D721Med (cell line): ENCODE measurements around the gene KDM6A.
"Not testable (repeated sequence)": the region's sequence is repeated elsewhere in the genome, so short reads cannot be mapped to it uniquely, and the experiment has no call there.

Experiments
- DNase-seq: peaks from one replicate; pipeline ENCODE4 v3.0.0; 2011; ENCODE audit warnings: low spot score; ENCODE audit not compliant: insufficient read length
- FAIRE-seq: peaks from 2 replicates; lab custom pipeline; 2011; peaks lifted over from hg19 to GRCh38; lab: Jason Lieb, UNC
- TF ChIP-seq, protein P1 (sequence below): IDR thresholded peaks from 2 replicates; pipeline ENCODE4 v1.5.1; 2012; ENCODE audit warnings: mild to moderate bottlenecking, control low read depth; ENCODE audit not compliant: insufficient read depth; ENCODE audit errors: missing control alignments

The KDM6A gene

GRCh38 chrX:44844204-44844603 is 28.8 kb upstream of the KDM6A start:
- no peak for FAIRE-seq
- DNase-seq = no peak
- TF ChIP-seq, protein P1, sequence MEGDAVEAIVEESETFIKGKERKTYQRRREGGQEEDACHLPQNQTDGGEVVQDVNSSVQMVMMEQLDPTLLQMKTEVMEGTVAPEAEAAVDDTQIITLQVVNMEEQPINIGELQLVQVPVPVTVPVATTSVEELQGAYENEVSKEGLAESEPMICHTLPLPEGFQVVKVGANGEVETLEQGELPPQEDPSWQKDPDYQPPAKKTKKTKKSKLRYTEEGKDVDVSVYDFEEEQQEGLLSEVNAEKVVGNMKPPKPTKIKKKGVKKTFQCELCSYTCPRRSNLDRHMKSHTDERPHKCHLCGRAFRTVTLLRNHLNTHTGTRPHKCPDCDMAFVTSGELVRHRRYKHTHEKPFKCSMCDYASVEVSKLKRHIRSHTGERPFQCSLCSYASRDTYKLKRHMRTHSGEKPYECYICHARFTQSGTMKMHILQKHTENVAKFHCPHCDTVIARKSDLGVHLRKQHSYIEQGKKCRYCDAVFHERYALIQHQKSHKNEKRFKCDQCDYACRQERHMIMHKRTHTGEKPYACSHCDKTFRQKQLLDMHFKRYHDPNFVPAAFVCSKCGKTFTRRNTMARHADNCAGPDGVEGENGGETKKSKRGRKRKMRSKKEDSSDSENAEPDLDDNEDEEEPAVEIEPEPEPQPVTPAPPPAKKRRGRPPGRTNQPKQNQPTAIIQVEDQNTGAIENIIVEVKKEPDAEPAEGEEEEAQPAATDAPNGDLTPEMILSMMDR = no peak

DNA sequence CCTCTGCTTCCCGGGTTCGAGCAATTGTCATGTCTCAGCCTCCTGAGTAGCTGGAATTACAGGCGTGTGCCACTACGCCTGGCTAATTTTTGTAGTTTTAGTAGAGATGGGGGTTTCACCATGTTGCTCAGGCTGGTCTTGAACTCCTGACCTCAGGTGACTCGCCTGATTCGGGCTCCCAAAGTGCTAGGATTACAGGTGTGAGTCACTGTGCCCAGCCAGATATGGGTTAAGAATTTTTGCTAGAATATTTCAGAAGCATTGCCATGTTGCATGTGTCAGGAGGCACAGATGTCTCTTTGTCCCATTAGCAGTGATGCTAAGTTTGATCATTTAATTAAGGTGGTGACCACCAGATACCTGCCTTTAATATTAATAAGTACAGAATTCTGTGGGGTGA is 22.1 kb upstream of the KDM6A start:
- not testable (repeated sequence) for FAIRE-seq

DNA sequence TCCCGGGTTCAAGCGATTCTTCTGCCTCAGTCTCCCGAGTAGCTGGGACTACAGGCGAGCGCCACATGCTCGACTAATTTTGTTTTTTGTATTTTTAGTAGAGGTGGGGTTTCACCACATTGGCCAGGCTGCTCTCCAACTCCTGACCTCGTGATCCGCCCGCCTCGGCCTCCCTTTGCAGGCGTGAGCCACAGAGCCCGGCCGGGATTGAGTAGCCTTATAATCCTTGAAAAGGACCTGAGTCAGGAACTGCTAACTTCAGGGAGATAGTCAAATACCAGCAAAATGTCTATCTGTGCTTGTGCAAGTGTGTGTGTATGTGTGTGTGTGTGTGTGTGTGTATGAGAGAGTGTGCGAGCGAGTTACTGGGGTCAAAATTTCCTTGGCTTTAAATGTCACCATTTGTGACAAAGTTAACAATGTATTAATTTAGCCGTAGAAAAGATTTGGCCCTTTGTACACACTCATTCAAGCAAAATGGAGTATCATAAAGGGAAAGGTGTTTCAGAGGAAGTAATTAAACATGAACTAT is 1.8 kb upstream of the KDM6A start:
- no peak for DNase-seq
- no peak for FAIRE-seq
- TF ChIP-seq, protein P1 = no peak

More for the DNA sequence above, 22.1 kb upstream of the KDM6A start:
- not testable (repeated sequence) for DNase-seq

DNA sequence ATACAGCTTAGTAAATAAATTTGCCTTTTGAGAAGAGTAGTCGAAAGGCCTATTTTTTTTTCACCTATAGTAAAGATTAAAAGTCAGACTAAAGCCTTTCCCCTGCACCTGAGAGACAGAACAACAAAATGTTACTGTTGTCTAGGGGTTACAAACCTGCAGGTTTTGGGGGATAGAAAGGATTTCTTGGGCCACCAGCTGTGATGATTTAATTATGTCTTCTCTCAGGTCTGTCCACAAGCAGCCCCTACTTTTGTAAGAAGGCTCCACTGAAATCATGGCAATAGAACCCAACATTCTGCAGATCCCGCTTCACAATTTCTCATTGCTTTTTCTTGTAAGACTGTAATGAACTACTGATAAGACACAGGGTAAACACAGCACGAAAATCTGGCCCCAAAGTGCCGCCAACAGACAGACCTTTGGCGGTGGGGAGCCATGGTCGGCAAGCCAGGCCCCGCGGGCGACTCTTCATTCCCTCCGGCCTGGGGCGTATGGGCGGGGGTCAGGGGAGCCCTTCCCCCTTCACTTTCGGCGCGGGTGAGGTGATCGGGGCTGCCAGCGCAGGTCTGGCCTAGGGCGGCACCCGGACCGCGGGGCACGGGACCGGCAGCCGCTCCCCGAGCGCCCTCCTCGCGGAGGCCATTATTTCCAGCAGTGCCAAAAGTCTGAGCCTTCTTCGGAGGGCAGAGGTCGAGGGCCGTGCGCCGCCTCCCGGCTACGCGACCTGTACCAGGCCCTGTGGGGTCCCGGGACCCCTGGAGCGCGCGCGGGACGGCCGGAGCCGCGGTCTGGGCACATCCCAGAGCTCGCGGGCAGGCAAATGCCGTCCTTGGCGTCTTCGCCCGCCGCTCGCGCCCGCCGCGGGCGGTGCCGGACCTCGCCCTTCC is 812 bp upstream of the KDM6A start:
- TF ChIP-seq, protein P1 = no peak
- DNase-seq = no peak
- FAIRE-seq = no peak

DNA sequence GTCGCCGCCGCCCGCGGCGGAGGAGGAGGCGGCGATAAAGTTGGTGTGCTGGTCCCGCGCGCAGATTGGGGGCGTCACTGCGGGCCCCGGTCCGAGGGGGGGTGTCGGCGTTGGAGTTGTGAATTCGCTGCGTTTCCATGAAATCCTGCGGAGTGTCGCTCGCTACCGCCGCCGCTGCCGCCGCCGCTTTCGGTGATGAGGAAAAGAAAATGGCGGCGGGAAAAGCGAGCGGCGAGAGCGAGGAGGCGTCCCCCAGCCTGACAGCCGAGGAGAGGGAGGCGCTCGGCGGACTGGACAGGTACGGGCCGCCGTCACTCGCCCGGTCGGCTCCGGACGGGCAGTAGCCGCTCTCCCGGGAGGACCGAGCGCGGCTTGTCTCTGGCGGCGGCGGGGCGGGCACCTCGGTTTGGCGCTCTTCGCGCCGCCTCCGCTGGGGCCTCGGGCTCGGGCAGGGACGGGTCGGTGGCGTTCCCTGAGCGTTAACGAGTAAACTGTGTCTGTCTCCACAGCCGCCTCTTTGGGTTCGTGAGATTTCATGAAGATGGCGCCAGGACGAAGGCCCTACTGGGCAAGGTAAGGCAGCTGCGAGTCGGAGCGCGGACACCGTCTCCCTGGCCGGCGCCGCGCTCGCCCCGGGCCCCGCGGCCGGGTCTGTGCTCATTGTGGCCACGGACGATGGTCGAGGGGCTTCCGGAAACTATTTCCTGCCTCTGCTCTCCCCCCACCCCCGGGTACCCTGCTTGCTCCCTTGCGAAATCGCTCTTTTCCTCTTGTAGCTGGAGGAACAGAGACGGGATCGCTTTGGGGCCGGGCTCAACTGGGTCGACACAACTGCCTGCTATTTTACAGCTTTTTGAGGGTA is 658 bp downstream of the KDM6A start:
- DNase-seq (no peak), FAIRE-seq (no peak)
- TF ChIP-seq, protein P1 = no peak

DNA sequence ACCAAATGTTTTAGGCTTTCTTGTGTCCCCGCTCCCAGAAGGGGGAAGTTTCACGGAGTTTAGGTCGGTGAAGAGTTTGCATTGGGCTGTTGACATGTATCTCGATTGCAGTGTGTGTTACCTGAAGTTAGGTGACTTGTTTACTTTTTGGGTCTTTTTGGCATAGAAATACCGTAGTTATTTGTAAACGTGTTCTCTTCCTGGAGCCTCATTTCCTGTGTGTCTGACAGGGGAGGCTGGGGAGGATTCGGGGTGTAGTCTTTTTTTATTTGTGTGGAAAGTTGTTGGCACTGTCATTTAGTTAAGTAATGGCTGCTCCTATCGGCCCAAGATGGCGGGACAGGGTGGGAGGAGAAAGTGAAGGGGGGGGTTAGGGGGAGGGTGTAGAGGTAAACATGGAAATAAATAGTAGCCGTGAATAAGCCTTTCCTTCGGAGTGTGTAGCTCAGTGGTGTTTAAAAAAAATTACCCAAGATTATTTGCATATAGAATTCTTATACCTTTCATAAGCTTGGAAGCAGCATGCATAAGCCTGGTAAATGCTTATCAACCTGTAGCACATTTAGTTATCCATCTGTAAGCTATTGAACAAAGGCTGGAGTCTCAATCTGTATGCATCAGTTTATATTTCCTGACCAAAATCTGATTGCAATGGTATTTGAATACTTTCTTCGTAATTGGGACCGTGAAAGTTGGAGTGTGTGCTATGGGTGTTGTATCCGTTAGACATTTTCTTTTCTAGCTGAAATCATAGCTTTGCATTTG is 1.6 kb downstream of the KDM6A start:
- DNase-seq (no peak), FAIRE-seq (peak; percentile 51)

More for the DNA sequence above, 1.6 kb downstream of the KDM6A start:
- TF ChIP-seq, protein P1 = no peak
